Colonic mucosa (tissue), 4 donors: ENCODE data around the gene PREX1. TPM values are rescaled to one million over a fixed set of nuclear protein-coding genes. Genes with fewer than 3 reads are reported as not detected.

Experiments
- DNase-seq: peaks from one replicate; pipeline ENCODE4 v3.0.0-alpha.2; 2020
- H3K27ac ChIP-seq: fragments of 200-600 bp; one replicate; pipeline ENCODE4 v1.8.0; 2021
- H3K27me3 ChIP-seq: fragments of 200-600 bp; one replicate; pipeline ENCODE4 v1.8.0; 2021
- H3K36me3 ChIP-seq: fragments of 200-600 bp; one replicate; pipeline ENCODE4 v1.8.0; 2021
- H3K4me1 ChIP-seq: fragments of 200-600 bp; one replicate; pipeline ENCODE4 v1.8.0; 2021; ENCODE audit warnings: mild to moderate bottlenecking
- H3K4me3 ChIP-seq: fragments of 200-600 bp; one replicate; pipeline ENCODE4 v1.8.0; 2021
- H3K9ac ChIP-seq, 2 donors: one replicate each; pipeline ENCODE4 v1.7.0; 2013; ENCODE audit warnings: control low read depth in 2 of 2, low read depth in 2 of 2, low read length in 2 of 2
- H3K9me3 ChIP-seq: fragments of 200-600 bp; one replicate; pipeline ENCODE4 v1.8.0; 2021
- CTCF ChIP-seq: fragments of 200-600 bp; IDR thresholded peaks from one replicate; pipeline ENCODE4 v1.8.0; 2022; ENCODE audit warnings: antibody characterized with exemption, mild to moderate bottlenecking
- intact Hi-C: fragments of 100-400 bp; cut with DNase I; formaldehyde crosslinking; loops from one replicate; pipeline ENCODE4 v1.14.1; 2022
- total RNA-seq, 2 donors: library from RNA; stranded (reverse); fragmentation: NEBNext Ultra II Directional in 1 of 2; extraction: Animal tissue kit (Norgen Biotek cat#: 25700) in 1 of 2; gene quantifications; one replicate each; pipeline ENCODE4 v1.2.1, GENCODE V29; 2021
- donor health status: healthy.
- donor health status: DM: no; HTN: no; CAD: no.
- donor health status: DM: no; HTN: no; CAD: no.

The PREX1 gene
- total RNA-seq, 2 donors from 2014 or later, result 7.2 to 24.6 TPM

- intact Hi-C loops, result no loop called here
- no peak overlapping the region for H3K4me3 ChIP-seq
- H3K9me3 ChIP-seq, result no peaks in the 10 kb centered on the region
- H3K9ac ChIP-seq, result no peak overlapping the region
- no peak for TF ChIP-seq CTCF
- DNase-seq, result no peak
- no peaks in the 10 kb centered on the region for H3K4me1 ChIP-seq
- H3K27ac ChIP-seq, result no peak overlapping the region
- no peaks in the 10 kb centered on the region for H3K27me3 ChIP-seq
- H3K36me3 ChIP-seq, result no peaks in the 10 kb centered on the region
Observed at GRCh38 chr20:48727226-48727625, 100.6 kb downstream of the PREX1 start.

- no peak for DNase-seq
- Histone ChIP-seq H3K9ac (no peak overlapping the region), H3K4me1 (no peaks in the 10 kb centered on the region), H3K9me3 (no peaks in the 10 kb centered on the region), H3K4me3 (no peak overlapping the region), H3K27ac (no peak overlapping the region), H3K27me3 (no peaks in the 10 kb centered on the region), H3K36me3 (no peaks in the 10 kb centered on the region)
- intact Hi-C loops, result no loop called here
- TF ChIP-seq CTCF, result no peak
Observed at GRCh38 chr20:48725555-48725991, 102.2 kb downstream of the PREX1 start.

- Histone ChIP-seq H3K27me3 (no peaks in the 10 kb centered on the region), H3K9me3 (no peaks in the 10 kb centered on the region), H3K9ac (no peak overlapping the region), H3K27ac (no peak overlapping the region), H3K36me3 (no peaks in the 10 kb centered on the region), H3K4me1 (no peaks in the 10 kb centered on the region), H3K4me3 (no peak overlapping the region)
- TF ChIP-seq CTCF, result no peak
- intact Hi-C loops, result no loop called here
- no peak for DNase-seq
Observed at GRCh38 chr20:48724891-48725554, 102.8 kb downstream of the PREX1 start.

- TF ChIP-seq CTCF, result no peak
- no peak overlapping the region for H3K27ac ChIP-seq
- no peaks in the 10 kb centered on the region for H3K27me3 ChIP-seq
- no peak overlapping the region for H3K4me3 ChIP-seq
- DNase-seq, result no peak
- no peaks in the 10 kb centered on the region for H3K36me3 ChIP-seq
- peak overlapping the region in 1 of 2 donors; percentile 46 for H3K9ac ChIP-seq
- no peaks in the 10 kb centered on the region for H3K4me1 ChIP-seq
- intact Hi-C loops, result no loop called here
- no peaks in the 10 kb centered on the region for H3K9me3 ChIP-seq
Observed at GRCh38 chr20:48724382-48724781, 103.4 kb downstream of the PREX1 start.

GRCh38 chr20:48723308-48724264 is 104.2 kb downstream of the PREX1 start:
- Histone ChIP-seq H3K9ac (peak overlapping the region; percentile 37 to 46), H3K9me3 (no peaks in the 10 kb centered on the region), H3K4me1 (no peaks in the 10 kb centered on the region), H3K27me3 (no peaks in the 10 kb centered on the region), H3K27ac (peak overlapping the region; percentile 51), H3K4me3 (no peak overlapping the region), H3K36me3 (no peaks in the 10 kb centered on the region)
- no peak for TF ChIP-seq CTCF
- DNase-seq, result no peak
- intact Hi-C loops, result no loop called here
